HepG2 (cell line): ENCODE results near the gene GOLGA3. TPM values are rescaled to one million over a fixed set of nuclear protein-coding genes. Genes with fewer than 3 reads are reported as not detected.

Experiments used
- ATAC-seq: fragments of 200-7000 bp; cut with Tn5 transposase; 3 replicates; pipeline ENCODE4 v1.9.1; 2020; ENCODE audit warnings: mild to moderate bottlenecking, moderate library complexity
- BruUV-seq: library from RNA; stranded (reverse); fragments of 400-500 nt; replicated peaks from 2 replicates; lab custom pipeline; 2021; lab: Mats Ljungman, UMichigan
- CTCF ChIA-PET: fragments of 300-600 bp; formaldehyde crosslinking; extraction: SDS; loops from one replicate; lab custom pipeline; 2021; ENCODE audit warnings: low total read pairs, inconsistent platforms, low intra/inter-chr PET ratio; lab: Yijun Ruan, JAX
- POLR2A ChIA-PET: fragments of 350-600 bp; sonication (Branson Sonifier 250); formaldehyde crosslinking; loops from one replicate; lab custom pipeline; 2020; ENCODE audit warnings: antibody characterized with exemption, inconsistent platforms; lab: Yijun Ruan, JAX
- DNase-seq: peaks from one replicate; pipeline ENCODE4 v3.0.0-alpha.2; 2015; ENCODE audit warnings: low spot score
- FAIRE-seq: peaks from 3 replicates; lab custom pipeline; 2011; peaks lifted over from hg19 to GRCh38; lab: Jason Lieb, UNC
- H2AFZ ChIP-seq: one replicate; pipeline ENCODE4 v1.6.1; 2011; ENCODE audit warnings: low read length, inconsistent platforms
- H3K27ac ChIP-seq: fragments of 300-600 bp; 3 replicates; pipeline ENCODE4 v1.8.0; 2011; ENCODE audit warnings: mixed run types, mild to moderate bottlenecking, mixed read lengths, low read length, inconsistent platforms; ENCODE audit not compliant: insufficient read depth; ENCODE audit errors: extremely low read length
- H3K27me3 ChIP-seq, 2 experiments: fragments of 200-600 bp in 1 of 2; 2 replicates in 1 of 2; 3 replicates in 1 of 2; pipeline versions ENCODE4 v1.6.0 to v1.8.0; 2011; ENCODE audit warnings: low read length in 2 of 2, mild to moderate bottlenecking in 2 of 2, moderate library complexity in 2 of 2, inconsistent platforms in 1 of 2; ENCODE audit not compliant: insufficient read depth in 2 of 2, control insufficient read depth in 1 of 2
- H3K36me3 ChIP-seq, 2 experiments: fragments of 200-600 bp in 1 of 2; replicated peaks in 1 of 2; 2 replicates in 1 of 2; 3 replicates in 1 of 2; pipeline versions ENCODE4 v1.5.1 to v1.8.0; 2011; ENCODE audit warnings: low read length in 2 of 2, inconsistent platforms in 1 of 2; ENCODE audit not compliant: insufficient read depth in 2 of 2, control insufficient read depth in 1 of 2
- H3K4me1 ChIP-seq: 2 replicates; pipeline ENCODE4 v1.5.1; 2012; ENCODE audit warnings: low read length, inconsistent platforms; ENCODE audit not compliant: insufficient read depth
- H3K4me2 ChIP-seq: 2 replicates; pipeline ENCODE4 v1.6.0; 2011; ENCODE audit warnings: low read depth, low read length, inconsistent platforms
- H3K4me3 ChIP-seq, 3 experiments: fragments of 200-600 bp in 1 of 3; sonication (generic), shearing (Covaris generic) in 1 of 3; replicated peaks in 1 of 3; 2 replicates each; pipeline ENCODE4 v1.5.1; 2011 to 2016; ENCODE audit warnings: low read length in 3 of 3, inconsistent platforms in 2 of 3, low read depth in 2 of 3, mild to moderate bottlenecking in 2 of 3, control low read depth in 1 of 3, mixed read lengths in 1 of 3; ENCODE audit not compliant: insufficient read depth in 1 of 3
- H3K79me2 ChIP-seq: one replicate; pipeline ENCODE4 v1.6.1; 2011; ENCODE audit warnings: low read length, inconsistent platforms; ENCODE audit not compliant: insufficient read depth
- H3K9ac ChIP-seq: 2 replicates; pipeline ENCODE4 v1.6.0; 2011; ENCODE audit warnings: mild to moderate bottlenecking, low read depth, low read length, inconsistent platforms; ENCODE audit not compliant: insufficient read depth
- H3K9me3 ChIP-seq: 2 replicates; pipeline ENCODE4 v1.5.1; 2012; ENCODE audit warnings: mild to moderate bottlenecking, low read length
- H4K20me1 ChIP-seq: 2 replicates; pipeline ENCODE4 v1.6.0; 2011; ENCODE audit warnings: inconsistent platforms, mild to moderate bottlenecking, low read length, moderate library complexity; ENCODE audit not compliant: insufficient read depth
- GATAD1 ChIP-seq: IDR thresholded peaks from 2 replicates; pipeline ENCODE4 v1.6.1; 2016; ENCODE audit warnings: missing genetic modification reagents, missing compliant biosample characterization
- MLX ChIP-seq: IDR thresholded peaks from 2 replicates; pipeline ENCODE4 v1.6.1; 2016
- RBM22 ChIP-seq: fragments of 200-400 bp; formaldehyde crosslinking; optimal IDR thresholded peaks from 2 replicates; pipeline ENCODE3; 2017; ENCODE audit warnings: mild to moderate bottlenecking, low read length, moderate library complexity
- ZC3H13 ChIP-seq: sonication (generic); formaldehyde crosslinking; IDR thresholded peaks from 2 replicates; pipeline ENCODE4 v1.8.1; 2023; ENCODE audit warnings: mild to moderate bottlenecking, missing genetic modification reagents, moderate library complexity
- whole genome bisulfite sequencing: methylation state at CpG from one replicate; pipeline ENCODE4 v1.1.6; 2017; ENCODE audit warnings: low lambda C conversion rate; 5-methylcytosine and 5-hydroxymethylcytosine counted together
- in situ Hi-C: cut with HindIII; loops from 2 replicates; pipeline ENCODE4 v1.10.0; 2017; ENCODE audit warnings: low pct_unique_long_range_greater_than_20kb; ENCODE audit not compliant: extremely low pct_ligation_motif_present
- intact Hi-C: fragments of 100-400 bp; cut with micrococcal nuclease; formaldehyde crosslinking; loops from one replicate; pipeline ENCODE4 v1.10.0; 2022; ENCODE audit not compliant: unreplicated experiment
- polyA plus RNA-seq, 8 experiments: library from polyadenylated mRNA; depleted of rRNA in 3 of 8; stranded (reverse) in 7 of 8; unstranded in 1 of 8; fragments of >200 nt; fragmentation: Illumina TruSeq in 4 of 8; extraction: Trizol in 4 of 8; gene quantifications; 2 replicates each; pipeline versions ENCODE4 v1.2.1 to v1.2.3, GENCODE V29; 2011 to 2016; ENCODE audit warnings: low read depth in 4 of 8, missing spikeins in 1 of 8, mixed read lengths in 1 of 8; ENCODE audit not compliant: insufficient read depth in 1 of 8
- total RNA-seq, 5 experiments: library from RNA; depleted of rRNA; stranded (reverse); fragments of >200 nt; fragmentation: Illumina TruSeq; extraction: Trizol; gene quantifications; 2 replicates each; pipeline ENCODE4 v1.2.3, GENCODE V29; 2016; ENCODE audit warnings: low read depth in 1 of 5

Gene GOLGA3
- total and polyA plus RNA-seq, 2 of the 13 experiments (the other 11 are each of a cell fraction or from before 2014, with no cell fraction given): 22.0 to 43.0 TPM

GRCh38 chr12:132772606-132773005, 56.1 kb downstream of the GOLGA3 start:
- H3K36me3 ChIP-seq: peaks cover 34 to 67% of the 10 kb centered on the region in 2 experiments

GRCh38 chr12:132771126-132771838, 57.4 kb downstream of the GOLGA3 start:
- no peak for TF ChIP-seq ZC3H13
- TF ChIP-seq RBM22: peak; percentile 42
- no peak for TF ChIP-seq MLX (CRISPR knock-in tag)
- H3K4me1 ChIP-seq: no peaks in the 10 kb centered on the region
- ATAC-seq (no peak), DNase-seq (no peak), FAIRE-seq (no peak)
- H2AFZ ChIP-seq: no peak overlapping the region
- no peak overlapping the region for H3K27ac ChIP-seq
- ChIA-PET POLR2A (no interaction called here), CTCF (no interaction called here)
- H4K20me1 ChIP-seq: no peaks in the 10 kb centered on the region
- BruUV-seq: TSS peak; percentile 57
- WGBS: 98% methylated on average over 15 of the region's 15 CpGs
- H3K9me3 ChIP-seq: no peaks in the 10 kb centered on the region
- H3K4me2 ChIP-seq: no peak overlapping the region
- in situ Hi-C loops (no loop called here), intact Hi-C loops (no loop called here)
- no peaks in the 10 kb centered on the region for H3K27me3 ChIP-seq
- no peak overlapping the region for H3K9ac ChIP-seq
- no peak overlapping the region for H3K4me3 ChIP-seq
- H3K79me2 ChIP-seq: no peaks in the 10 kb centered on the region
- peaks cover 25 to 54% of the 10 kb centered on the region in 2 experiments; a peak in 4 of 5 replicates for H3K36me3 ChIP-seq

More at GRCh38 chr12:132772606-132773005, 56.1 kb downstream of the GOLGA3 start:
- H3K4me3 ChIP-seq: no peak overlapping the region
- BruUV-seq: no TSS peak
- no peak overlapping the region for H3K27ac ChIP-seq
- TF ChIP-seq GATAD1 (CRISPR knock-in tag): no peak
- intact Hi-C loops (no loop called here), in situ Hi-C loops (no loop called here)
- 97% methylated on average over 14 of the region's 14 CpGs for WGBS
- H2AFZ ChIP-seq: no peak overlapping the region
- no peaks in the 10 kb centered on the region for H3K79me2 ChIP-seq
- ChIA-PET POLR2A (no interaction called here), CTCF (no interaction called here)
- no peak for ATAC-seq
- H4K20me1 ChIP-seq: no peaks in the 10 kb centered on the region
- H3K27me3 ChIP-seq: no peaks in the 10 kb centered on the region
- H3K9ac ChIP-seq: no peak overlapping the region
- no peak for DNase-seq
- H3K9me3 ChIP-seq: no peaks in the 10 kb centered on the region
- no peak for FAIRE-seq
- H3K4me2 ChIP-seq: no peak overlapping the region
- no peaks in the 10 kb centered on the region for H3K4me1 ChIP-seq
